ENCODE data around the gene ACTR1A.
"Not testable (repeated sequence)": the region's sequence is repeated elsewhere in the genome, so short reads cannot be mapped to it uniquely, and the experiment has no call there.

Gene ACTR1A

GRCh38 chr10:102502337-102503151 lies at the start of gene ACTR1A:
ACTR1A (minus strand) TSS chr10:102502712; CDS start chr10:102502647, 65 bp downstream.
- peak; percentile 100 for DNase-seq (ENCODE audit: low read depth, low spot score)

GRCh38 chr10:102550636-102551210 lies 48.2 kb upstream of the ACTR1A start:
- DNase-seq (ENCODE audit: low read depth, low spot score): no peak

- no peak for DNase-seq (ENCODE audit: low read depth, low spot score)
Observed at GRCh38 chr10:102549549-102549948, 47.0 kb upstream of the ACTR1A start.

GRCh38 chr10:102546606-102547320 lies 44.3 kb upstream of the ACTR1A start:
- no peak for DNase-seq (ENCODE audit: low read depth, low spot score)

- DNase-seq (ENCODE audit: low read depth, low spot score): no peak
Observed at GRCh38 chr10:102545997-102546396, 43.5 kb upstream of the ACTR1A start.

GRCh38 chr10:102545265-102545871 lies 42.9 kb upstream of the ACTR1A start:
- no peak for DNase-seq (ENCODE audit: low read depth, low spot score)

- no peak for DNase-seq (ENCODE audit: low read depth, low spot score)
Observed at GRCh38 chr10:102542800-102543418, 40.4 kb upstream of the ACTR1A start.

GRCh38 chr10:102540023-102540422 lies 37.5 kb upstream of the ACTR1A start:
- DNase-seq (ENCODE audit: low read depth, low spot score): no peak

- DNase-seq (ENCODE audit: low read depth, low spot score): no peak
Observed at GRCh38 chr10:102538811-102539210, 36.3 kb upstream of the ACTR1A start.

GRCh38 chr10:102537948-102538347 lies 35.4 kb upstream of the ACTR1A start:
- DNase-seq (ENCODE audit: low read depth, low spot score): no peak

- no peak for DNase-seq (ENCODE audit: low read depth, low spot score)
Observed at GRCh38 chr10:102537367-102537766, 34.9 kb upstream of the ACTR1A start.

GRCh38 chr10:102535481-102536147 lies 33.1 kb upstream of the ACTR1A start:
- no peak for DNase-seq (ENCODE audit: low read depth, low spot score)

- DNase-seq (ENCODE audit: low read depth, low spot score): not testable (repeated sequence)
Observed at GRCh38 chr10:102534966-102535365, 32.5 kb upstream of the ACTR1A start.

- DNase-seq (ENCODE audit: low read depth, low spot score): no peak
Observed at GRCh38 chr10:102534333-102534732, 31.8 kb upstream of the ACTR1A start.

GRCh38 chr10:102527546-102527945 lies 25.0 kb upstream of the ACTR1A start:
- no peak for DNase-seq (ENCODE audit: low read depth, low spot score)

- DNase-seq (ENCODE audit: low read depth, low spot score): no peak
Observed at GRCh38 chr10:102524746-102525145, 22.2 kb upstream of the ACTR1A start.

- DNase-seq (ENCODE audit: low read depth, low spot score): no peak
Observed at GRCh38 chr10:102523250-102524029, 20.9 kb upstream of the ACTR1A start.

GRCh38 chr10:102522874-102523249 lies 20.4 kb upstream of the ACTR1A start:
- no peak for DNase-seq (ENCODE audit: low read depth, low spot score)

- no peak for DNase-seq (ENCODE audit: low read depth, low spot score)
Observed at GRCh38 chr10:102519246-102519825, 16.8 kb upstream of the ACTR1A start.

GRCh38 chr10:102517553-102517952 lies 15.0 kb upstream of the ACTR1A start:
- DNase-seq (ENCODE audit: low read depth, low spot score): no peak

All from iPS DF 19.7 (cell line).